GM23338 (cell line): ENCODE results near the gene GRIFIN. TPM values are rescaled to one million over a fixed set of nuclear protein-coding genes. Genes with fewer than 3 reads are reported as not detected.

Experiments used
- NANOG ChIP-seq: IDR thresholded peaks from 2 replicates; pipeline ENCODE4 v1.6.1; 2016; ENCODE audit warnings: antibody characterized with exemption, borderline replicate concordance
- polyA plus RNA-seq: library from polyadenylated mRNA; unstranded; fragments of >200 nt; fragmentation: Nextera tagmentation; extraction: Ambion mirVana; gene quantifications from 2 replicates; pipeline ENCODE4 v1.2.1, GENCODE V29; 2016
- total RNA-seq: library from RNA; depleted of rRNA; stranded (reverse); fragments of >200 nt; shearing (Covaris generic); gene quantifications from 2 replicates; pipeline ENCODE4 v1.2.3, GENCODE V29; 2014; rRNA removed
- TF ChIP-seq, protein P1 (sequence below): fragments of 250-450 bp; sonication (Bioruptor Pico); IDR thresholded peaks from 2 replicates; pipeline ENCODE4 v1.5.0; 2020; ENCODE audit warnings: mild to moderate bottlenecking, moderate library complexity

The GRIFIN gene
- total and polyA plus RNA-seq, 2 experiments from 2014 or later = not detected

DNA sequence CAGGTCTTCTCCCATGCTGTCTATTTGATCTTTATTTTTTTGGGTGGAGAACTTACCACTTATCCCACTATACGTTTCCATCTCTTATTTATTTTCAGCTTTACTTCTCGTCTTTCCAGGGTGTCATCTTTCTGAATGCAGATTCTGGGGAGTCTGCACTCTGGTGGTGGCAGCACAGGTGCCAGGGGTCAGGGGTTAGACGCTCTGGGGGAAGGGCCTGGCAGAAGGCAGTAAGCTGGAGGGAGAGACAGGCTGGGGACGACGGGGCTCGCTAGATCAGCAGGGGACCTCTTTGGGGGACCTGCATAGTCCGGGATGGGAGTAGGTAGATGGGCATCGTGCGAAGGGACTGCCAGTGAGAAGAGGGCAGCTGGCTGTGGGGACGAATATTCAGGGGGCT lies 50.4 kb downstream of the GRIFIN start (continued):
- TF ChIP-seq, protein P1, sequence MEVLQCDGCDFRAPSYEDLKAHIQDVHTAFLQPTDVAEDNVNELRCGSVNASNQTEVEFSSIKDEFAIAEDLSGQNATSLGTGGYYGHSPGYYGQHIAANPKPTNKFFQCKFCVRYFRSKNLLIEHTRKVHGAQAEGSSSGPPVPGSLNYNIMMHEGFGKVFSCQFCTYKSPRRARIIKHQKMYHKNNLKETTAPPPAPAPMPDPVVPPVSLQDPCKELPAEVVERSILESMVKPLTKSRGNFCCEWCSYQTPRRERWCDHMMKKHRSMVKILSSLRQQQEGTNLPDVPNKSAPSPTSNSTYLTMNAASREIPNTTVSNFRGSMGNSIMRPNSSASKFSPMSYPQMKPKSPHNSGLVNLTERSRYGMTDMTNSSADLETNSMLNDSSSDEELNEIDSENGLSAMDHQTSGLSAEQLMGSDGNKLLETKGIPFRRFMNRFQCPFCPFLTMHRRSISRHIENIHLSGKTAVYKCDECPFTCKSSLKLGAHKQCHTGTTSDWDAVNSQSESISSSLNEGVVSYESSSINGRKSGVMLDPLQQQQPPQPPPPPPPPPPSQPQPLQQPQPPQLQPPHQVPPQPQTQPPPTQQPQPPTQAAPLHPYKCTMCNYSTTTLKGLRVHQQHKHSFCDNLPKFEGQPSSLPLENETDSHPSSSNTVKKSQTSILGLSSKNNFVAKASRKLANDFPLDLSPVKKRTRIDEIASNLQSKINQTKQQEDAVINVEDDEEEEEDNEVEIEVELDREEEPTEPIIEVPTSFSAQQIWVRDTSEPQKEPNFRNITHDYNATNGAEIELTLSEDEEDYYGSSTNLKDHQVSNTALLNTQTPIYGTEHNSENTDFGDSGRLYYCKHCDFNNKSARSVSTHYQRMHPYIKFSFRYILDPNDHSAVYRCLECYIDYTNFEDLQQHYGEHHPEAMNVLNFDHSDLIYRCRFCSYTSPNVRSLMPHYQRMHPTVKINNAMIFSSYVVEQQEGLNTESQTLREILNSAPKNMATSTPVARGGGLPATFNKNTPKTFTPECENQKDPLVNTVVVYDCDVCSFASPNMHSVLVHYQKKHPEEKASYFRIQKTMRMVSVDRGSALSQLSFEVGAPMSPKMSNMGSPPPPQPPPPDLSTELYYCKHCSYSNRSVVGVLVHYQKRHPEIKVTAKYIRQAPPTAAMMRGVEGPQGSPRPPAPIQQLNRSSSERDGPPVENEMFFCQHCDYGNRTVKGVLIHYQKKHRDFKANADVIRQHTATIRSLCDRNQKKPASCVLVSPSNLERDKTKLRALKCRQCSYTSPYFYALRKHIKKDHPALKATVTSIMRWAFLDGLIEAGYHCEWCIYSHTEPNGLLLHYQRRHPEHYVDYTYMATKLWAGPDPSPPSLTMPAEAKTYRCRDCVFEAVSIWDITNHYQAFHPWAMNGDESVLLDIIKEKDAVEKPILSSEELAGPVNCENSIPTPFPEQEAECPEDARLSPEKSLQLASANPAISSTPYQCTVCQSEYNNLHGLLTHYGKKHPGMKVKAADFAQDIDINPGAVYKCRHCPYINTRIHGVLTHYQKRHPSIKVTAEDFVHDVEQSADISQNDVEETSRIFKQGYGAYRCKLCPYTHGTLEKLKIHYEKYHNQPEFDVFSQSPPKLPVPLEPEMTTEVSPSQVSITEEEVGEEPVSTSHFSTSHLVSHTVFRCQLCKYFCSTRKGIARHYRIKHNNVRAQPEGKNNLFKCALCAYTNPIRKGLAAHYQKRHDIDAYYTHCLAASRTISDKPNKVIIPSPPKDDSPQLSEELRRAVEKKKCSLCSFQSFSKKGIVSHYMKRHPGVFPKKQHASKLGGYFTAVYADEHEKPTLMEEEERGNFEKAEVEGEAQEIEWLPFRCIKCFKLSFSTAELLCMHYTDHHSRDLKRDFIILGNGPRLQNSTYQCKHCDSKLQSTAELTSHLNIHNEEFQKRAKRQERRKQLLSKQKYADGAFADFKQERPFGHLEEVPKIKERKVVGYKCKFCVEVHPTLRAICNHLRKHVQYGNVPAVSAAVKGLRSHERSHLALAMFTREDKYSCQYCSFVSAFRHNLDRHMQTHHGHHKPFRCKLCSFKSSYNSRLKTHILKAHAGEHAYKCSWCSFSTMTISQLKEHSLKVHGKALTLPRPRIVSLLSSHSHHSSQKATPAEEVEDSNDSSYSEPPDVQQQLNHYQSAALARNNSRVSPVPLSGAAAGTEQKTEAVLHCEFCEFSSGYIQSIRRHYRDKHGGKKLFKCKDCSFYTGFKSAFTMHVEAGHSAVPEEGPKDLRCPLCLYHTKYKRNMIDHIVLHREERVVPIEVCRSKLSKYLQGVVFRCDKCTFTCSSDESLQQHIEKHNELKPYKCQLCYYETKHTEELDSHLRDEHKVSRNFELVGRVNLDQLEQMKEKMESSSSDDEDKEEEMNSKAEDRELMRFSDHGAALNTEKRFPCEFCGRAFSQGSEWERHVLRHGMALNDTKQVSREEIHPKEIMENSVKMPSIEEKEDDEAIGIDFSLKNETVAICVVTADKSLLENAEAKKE (CRISPR knock-in tag) = no peak
- no peak for TF ChIP-seq NANOG

Other genes with a start within 250 kb of the GRIFIN start
- 59.3 and 87.1 TPM in 2 replicates for gene MAD1L1, start 243.5 kb downstream of the GRIFIN start, total RNA-seq
- 40.3 and 42.9 TPM in 2 replicates for gene MAD1L1, start 243.5 kb downstream of the GRIFIN start, polyA plus RNA-seq
- 25.3 and 30.0 TPM in 2 replicates for gene MRM2, start 234.2 kb downstream of the GRIFIN start, total RNA-seq
- 37.8 and 41.1 TPM in 2 replicates for gene MRM2, start 234.2 kb downstream of the GRIFIN start, polyA plus RNA-seq
- 54.5 and 66.8 TPM in 2 replicates for gene NUDT1, start 234.2 kb downstream of the GRIFIN start, total RNA-seq
- 151 and 163 TPM in 2 replicates for gene NUDT1, start 234.2 kb downstream of the GRIFIN start, polyA plus RNA-seq
- gene SNX8, start 162.0 kb downstream of the GRIFIN start, total RNA-seq = 15.6 and 44.3 TPM in 2 replicates
- 49.1 and 50.9 TPM in 2 replicates for gene SNX8, start 162.0 kb downstream of the GRIFIN start, polyA plus RNA-seq
- gene EIF3B, start 121.6 kb downstream of the GRIFIN start, total RNA-seq = 323 and 355 TPM in 2 replicates
- gene EIF3B, start 121.6 kb downstream of the GRIFIN start, polyA plus RNA-seq = 106 and 113 TPM in 2 replicates
- gene CHST12, start 72.8 kb downstream of the GRIFIN start, total RNA-seq = 10.1 and 12.0 TPM in 2 replicates
- 13.9 and 14.6 TPM in 2 replicates for gene CHST12, start 72.8 kb downstream of the GRIFIN start, polyA plus RNA-seq
- gene LFNG, start 43.4 kb upstream of the GRIFIN start, total RNA-seq = 24.5 and 35.4 TPM in 2 replicates
- gene LFNG, start 43.4 kb upstream of the GRIFIN start, polyA plus RNA-seq = 1.7 and 3.2 TPM in 2 replicates
- 65.6 and 76.8 TPM in 2 replicates for gene BRAT1, start 79.1 kb upstream of the GRIFIN start, total RNA-seq
- gene BRAT1, start 79.1 kb upstream of the GRIFIN start, polyA plus RNA-seq = 29.8 and 32.5 TPM in 2 replicates
- 5.0 and 6.5 TPM in 2 replicates for gene IQCE, start 82.6 kb upstream of the GRIFIN start, total RNA-seq
- gene IQCE, start 82.6 kb upstream of the GRIFIN start, polyA plus RNA-seq = 5.9 and 7.7 TPM in 2 replicates
- 113 and 126 TPM in 2 replicates for gene TTYH3, start 155.6 kb upstream of the GRIFIN start, total RNA-seq
- 59.6 and 62.3 TPM in 2 replicates for gene TTYH3, start 155.6 kb upstream of the GRIFIN start, polyA plus RNA-seq
- gene AMZ1, start 211.8 kb upstream of the GRIFIN start, total RNA-seq = 0.73 and 1.6 TPM in 2 replicates
- 2.0 and 4.5 TPM in 2 replicates for gene AMZ1, start 211.8 kb upstream of the GRIFIN start, polyA plus RNA-seq